K562 (cell line): ENCODE measurements around the gene ATP13A1.

Experiments
- DMBX1 ChIP-seq: fragments of 250-450 bp; sonication (Bioruptor Pico); IDR thresholded peaks from 2 replicates; pipeline ENCODE4 v1.8.0; 2022; ENCODE audit warnings: inconsistent platforms, mild to moderate bottlenecking, moderate library complexity, borderline replicate concordance
- TCF7 ChIP-seq: sonication (generic); IDR thresholded peaks from 2 replicates; pipeline ENCODE4 v1.6.1; 2016; ENCODE audit warnings: antibody characterized with exemption, borderline replicate concordance
- ZNF347 ChIP-seq: fragments of 450-650 bp; formaldehyde crosslinking; IDR thresholded peaks from 2 replicates; pipeline ENCODE4 v1.4.0; 2020; ENCODE audit warnings: low read depth, mild to moderate bottlenecking, moderate library complexity
- ZNF583 ChIP-seq: fragments of 250-450 bp; sonication (Bioruptor Pico); IDR thresholded peaks from 2 replicates; pipeline ENCODE4 v1.4.0; 2020
- TF ChIP-seq, protein P1 (sequence below): fragments of 250-450 bp; sonication (Bioruptor Pico); IDR thresholded peaks from 2 replicates; pipeline ENCODE4 v1.8.0; 2022; ENCODE audit warnings: inconsistent platforms

DNA sequence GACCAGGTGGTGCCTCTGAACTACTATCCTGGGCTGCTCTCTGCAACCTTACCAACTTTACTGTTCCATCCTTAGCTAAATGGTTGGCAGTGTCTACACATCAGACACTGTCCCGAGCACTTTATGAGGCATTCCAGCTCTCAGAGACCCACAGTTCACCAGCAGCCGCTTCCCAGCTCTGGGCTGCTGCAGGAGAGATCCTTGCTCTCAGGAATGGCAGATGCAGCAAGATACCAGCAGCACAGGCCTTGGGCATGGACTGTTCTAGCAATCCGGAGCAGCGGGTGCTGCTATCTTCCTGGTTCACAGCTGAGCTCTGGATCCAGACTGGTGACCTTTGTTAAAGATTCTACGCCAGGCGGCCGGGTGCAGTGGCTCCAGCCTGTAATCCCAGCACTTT, 32.1 kb downstream of the ATP13A1 start:
- no peak for TF ChIP-seq ZNF583 (CRISPR knock-in tag)
- no peak for TF ChIP-seq ZNF347 (CRISPR knock-in tag)
- no peak for TF ChIP-seq TCF7
- no peak for TF ChIP-seq DMBX1 (CRISPR knock-in tag)
- TF ChIP-seq, protein P1, sequence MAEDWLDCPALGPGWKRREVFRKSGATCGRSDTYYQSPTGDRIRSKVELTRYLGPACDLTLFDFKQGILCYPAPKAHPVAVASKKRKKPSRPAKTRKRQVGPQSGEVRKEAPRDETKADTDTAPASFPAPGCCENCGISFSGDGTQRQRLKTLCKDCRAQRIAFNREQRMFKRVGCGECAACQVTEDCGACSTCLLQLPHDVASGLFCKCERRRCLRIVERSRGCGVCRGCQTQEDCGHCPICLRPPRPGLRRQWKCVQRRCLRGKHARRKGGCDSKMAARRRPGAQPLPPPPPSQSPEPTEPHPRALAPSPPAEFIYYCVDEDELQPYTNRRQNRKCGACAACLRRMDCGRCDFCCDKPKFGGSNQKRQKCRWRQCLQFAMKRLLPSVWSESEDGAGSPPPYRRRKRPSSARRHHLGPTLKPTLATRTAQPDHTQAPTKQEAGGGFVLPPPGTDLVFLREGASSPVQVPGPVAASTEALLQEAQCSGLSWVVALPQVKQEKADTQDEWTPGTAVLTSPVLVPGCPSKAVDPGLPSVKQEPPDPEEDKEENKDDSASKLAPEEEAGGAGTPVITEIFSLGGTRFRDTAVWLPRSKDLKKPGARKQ, result no peak
